ENCODE results near the gene SLC12A4.

SLC12A4 gene

GRCh38 chr16:67963292-67963661 lies 5.2 kb downstream of the SLC12A4 start:
- no peak for DNase-seq (ENCODE audit: low read depth in 3 of 3)

GRCh38 chr16:67962135-67962534 lies 6.3 kb downstream of the SLC12A4 start:
- DNase-seq (ENCODE audit: low read depth in 3 of 3): no peak

GRCh38 chr16:67961551-67961957 lies 6.9 kb downstream of the SLC12A4 start:
- DNase-seq (ENCODE audit: low read depth in 3 of 3): no peak

GRCh38 chr16:67959536-67960329 lies 8.7 kb downstream of the SLC12A4 start:
- no peak for DNase-seq (ENCODE audit: low read depth in 3 of 3)

- no peak for DNase-seq (ENCODE audit: low read depth in 3 of 3)
Observed at GRCh38 chr16:67957622-67958021, 10.8 kb downstream of the SLC12A4 start.

- DNase-seq (ENCODE audit: low read depth in 3 of 3): no peak
Observed at GRCh38 chr16:67954421-67955196, 13.8 kb downstream of the SLC12A4 start.

GRCh38 chr16:67953641-67954375 lies 14.6 kb downstream of the SLC12A4 start:
- DNase-seq (ENCODE audit: low read depth in 3 of 3): no peak

GRCh38 chr16:67951485-67951884 lies 17.0 kb downstream of the SLC12A4 start:
- no peak for DNase-seq (ENCODE audit: low read depth in 3 of 3)

- no peak for DNase-seq (ENCODE audit: low read depth in 3 of 3)
Observed at GRCh38 chr16:67950335-67950843, 18.0 kb downstream of the SLC12A4 start.

- no peak for DNase-seq (ENCODE audit: low read depth in 3 of 3)
Observed at GRCh38 chr16:67949645-67950044, 18.8 kb downstream of the SLC12A4 start.

- no peak for DNase-seq (ENCODE audit: low read depth in 3 of 3)
Observed at GRCh38 chr16:67948015-67948414, 20.4 kb downstream of the SLC12A4 start.

- DNase-seq (ENCODE audit: low read depth in 3 of 3): no peak
Observed at GRCh38 chr16:67946966-67947558, 21.4 kb downstream of the SLC12A4 start.

GRCh38 chr16:67946128-67946569 lies 22.3 kb downstream of the SLC12A4 start:
- DNase-seq (ENCODE audit: low read depth in 3 of 3): no peak

GRCh38 chr16:67945392-67945933 lies 23.0 kb downstream of the SLC12A4 start:
- no peak for DNase-seq (ENCODE audit: low read depth in 3 of 3)

- no peak for DNase-seq (ENCODE audit: low read depth in 3 of 3)
Observed at GRCh38 chr16:67944690-67945391, 23.6 kb downstream of the SLC12A4 start.

- DNase-seq (ENCODE audit: low read depth in 3 of 3): no peak
Observed at GRCh38 chr16:67943619-67944504, 24.6 kb downstream of the SLC12A4 start, which contains the start of gene LCAT. LCAT (minus strand) TSS chr16:67944120; CDS start chr16:67944101, 19 bp downstream.

GRCh38 chr16:67943256-67943618 lies 25.2 kb downstream of the SLC12A4 start:
- DNase-seq (ENCODE audit: low read depth in 3 of 3): no peak

GRCh38 chr16:67942510-67943255 lies 25.8 kb downstream of the SLC12A4 start:
- no peak for DNase-seq (ENCODE audit: low read depth in 3 of 3)

GRCh38 chr16:67942200-67942509 lies 26.3 kb downstream of the SLC12A4 start:
- DNase-seq (ENCODE audit: low read depth in 3 of 3): peak in 1 of 3 experiments; percentile 35

All from stimulated activated CD4-positive, alpha-beta T cell treated with anti-CD3 and anti-CD28 coated beads, TNF-alpha, amount 100 ng/mL, for 24 hours (primary cell).